Activated naive CD8-positive, alpha-beta T cell (primary cell): Measurements from ENCODE around the gene SMCHD1.
"Not testable (repeated sequence)": the region's sequence is repeated elsewhere in the genome, so short reads cannot be mapped to it uniquely, and the experiment has no call there.

Experiments
- H3K27ac Mint-ChIP-seq: one replicate; pipeline ENCODE4 v1.8.0; 2021; ENCODE audit warnings: mixed read lengths
- H3K27me3 Mint-ChIP-seq: one replicate; pipeline ENCODE4 v1.8.0; 2021; ENCODE audit warnings: mixed read lengths
- H3K36me3 Mint-ChIP-seq: one replicate; pipeline ENCODE4 v1.8.0; 2021; ENCODE audit warnings: mixed read lengths
- H3K4me1 Mint-ChIP-seq: one replicate; pipeline ENCODE4 v1.8.0; 2021; ENCODE audit warnings: low read depth, mixed read lengths
- H3K4me3 Mint-ChIP-seq: one replicate; pipeline ENCODE4 v1.8.0; 2021; ENCODE audit warnings: mild to moderate bottlenecking, mixed read lengths
- H3K9me3 Mint-ChIP-seq: one replicate; pipeline ENCODE4 v1.8.0; 2021; ENCODE audit warnings: low read depth, mixed read lengths

Gene SMCHD1

DNA sequence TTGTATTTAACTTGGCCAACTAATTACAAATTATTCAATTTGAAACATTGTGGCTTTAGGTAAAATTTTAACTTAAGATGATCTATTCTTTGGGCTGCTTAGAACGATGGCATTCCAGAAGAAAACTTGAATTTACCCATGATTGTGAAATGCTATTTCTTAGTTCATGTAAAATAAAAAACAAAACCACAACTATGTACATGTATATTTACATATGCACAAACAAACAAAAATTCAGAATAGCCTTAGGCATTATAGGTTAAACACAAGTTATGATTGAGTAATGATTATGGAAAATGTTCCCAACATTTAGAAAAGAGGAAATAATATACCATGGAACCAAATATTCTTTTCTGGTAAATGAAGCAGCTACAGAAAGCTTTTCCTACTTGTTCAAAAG is 3.5 kb upstream of the SMCHD1 start:
- H3K27me3 Mint-ChIP-seq: no peaks in the 10 kb centered on the region
- no peak overlapping the region for H3K27ac Mint-ChIP-seq
- H3K36me3 Mint-ChIP-seq: no peaks in the 10 kb centered on the region
- H3K4me1 Mint-ChIP-seq: peaks cover 28% of the 10 kb centered on the region
- H3K4me3 Mint-ChIP-seq: no peak overlapping the region
- H3K9me3 Mint-ChIP-seq: no peaks in the 10 kb centered on the region

DNA sequence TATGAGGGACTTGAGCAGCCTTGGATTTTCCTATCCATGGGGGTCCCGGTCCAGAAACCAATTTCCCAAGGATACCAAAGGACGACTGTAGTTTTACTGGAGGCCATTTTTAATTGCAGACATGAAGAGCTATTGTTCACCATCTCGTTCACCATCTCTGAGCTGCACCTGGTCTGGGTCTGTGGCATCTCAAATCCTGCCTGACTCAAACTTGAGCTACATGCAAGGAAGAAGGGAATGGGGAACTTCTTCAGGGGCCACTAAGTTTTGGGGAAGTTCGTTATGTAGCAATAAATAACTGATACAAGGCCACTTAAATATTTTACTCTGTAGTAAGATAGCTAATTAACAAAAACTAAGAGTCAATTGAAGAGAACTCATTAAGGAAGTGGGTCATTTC is 2.1 kb upstream of the SMCHD1 start:
- Mint-ChIP-seq H3K27ac (no peak overlapping the region), H3K36me3 (no peaks in the 10 kb centered on the region), H3K9me3 (no peaks in the 10 kb centered on the region), H3K27me3 (no peaks in the 10 kb centered on the region), H3K4me1 (peaks cover 34% of the 10 kb centered on the region), H3K4me3 (peak overlapping the region; percentile 91)

GRCh38 chr18:2654169-2654927 is 1.2 kb upstream of the SMCHD1 start:
- no peaks in the 10 kb centered on the region for H3K27me3 Mint-ChIP-seq
- H3K4me3 Mint-ChIP-seq: peak overlapping the region; percentile 91
- H3K27ac Mint-ChIP-seq: peak overlapping the region; percentile 98
- H3K9me3 Mint-ChIP-seq: no peaks in the 10 kb centered on the region
- H3K36me3 Mint-ChIP-seq: no peaks in the 10 kb centered on the region
- H3K4me1 Mint-ChIP-seq: peaks cover 38% of the 10 kb centered on the region

DNA sequence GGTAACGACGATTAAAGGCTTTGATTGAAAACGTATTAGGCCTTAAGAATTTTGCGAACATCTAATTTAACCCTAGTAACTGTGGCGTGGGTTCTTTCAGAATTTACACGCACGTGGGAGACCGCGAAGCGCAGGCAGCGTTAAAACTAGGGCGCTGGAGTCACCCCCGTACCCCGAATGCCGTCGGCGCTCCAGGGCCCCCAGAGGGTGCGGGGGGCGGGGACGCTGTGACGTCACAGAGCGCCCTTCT is 673 bp upstream of the SMCHD1 start:
- Mint-ChIP-seq H3K36me3 (no peaks in the 10 kb centered on the region), H3K9me3 (no peaks in the 10 kb centered on the region), H3K4me1 (peaks cover 43% of the 10 kb centered on the region), H3K27me3 (no peaks in the 10 kb centered on the region), H3K27ac (peak overlapping the region; percentile 98), H3K4me3 (peak overlapping the region; percentile 91)

- Mint-ChIP-seq H3K4me3 (peak overlapping the region; percentile 90), H3K27me3 (no peaks in the 10 kb centered on the region), H3K4me1 (peaks cover 46% of the 10 kb centered on the region), H3K36me3 (peaks cover 2% of the 10 kb centered on the region), H3K9me3 (no peaks in the 10 kb centered on the region), H3K27ac (peak overlapping the region; percentile 93)
Observed at GRCh38 chr18:2655954-2656236, 369 bp downstream of the SMCHD1 start.

DNA sequence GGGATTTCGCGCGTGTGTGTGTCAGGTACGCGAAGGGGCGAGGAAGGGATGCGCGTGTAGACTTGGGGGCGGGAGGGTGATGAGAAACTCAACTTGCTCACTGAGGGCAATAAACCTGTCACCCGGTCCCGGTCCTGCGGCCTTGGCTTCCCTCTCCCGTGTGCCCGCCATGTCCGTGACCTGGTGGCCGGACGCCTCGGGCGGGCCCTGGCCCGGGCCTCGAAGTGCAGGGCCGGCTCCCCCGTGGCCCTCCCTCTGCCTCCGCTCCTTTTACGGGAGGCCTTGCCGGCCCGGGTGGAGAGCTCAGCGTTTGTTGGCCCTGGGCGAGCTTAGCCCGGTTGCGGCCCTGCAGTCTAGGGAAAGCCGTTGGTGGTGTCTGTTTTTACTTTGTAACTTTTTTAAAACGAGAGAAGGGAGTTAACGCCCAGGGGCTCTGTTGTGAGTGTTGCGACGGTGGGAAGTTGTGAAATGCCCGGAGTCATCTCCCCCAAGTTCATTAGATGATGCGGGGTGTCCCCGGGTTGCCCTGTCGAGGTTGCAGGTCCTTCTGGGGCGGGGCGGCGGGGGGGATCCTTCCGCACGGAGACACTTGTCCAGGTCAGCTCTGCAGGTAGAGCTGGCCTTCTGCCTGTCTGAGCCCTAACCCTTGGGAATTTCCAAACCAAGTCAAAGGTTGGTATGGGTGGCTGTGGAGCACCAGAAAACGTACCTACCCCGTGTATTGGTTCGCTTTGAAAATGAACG is 883 bp downstream of the SMCHD1 start:
- Mint-ChIP-seq H3K27me3 (no peaks in the 10 kb centered on the region), H3K4me3 (peak overlapping the region; percentile 90), H3K4me1 (peaks cover 45% of the 10 kb centered on the region), H3K9me3 (no peaks in the 10 kb centered on the region), H3K36me3 (peaks cover 4% of the 10 kb centered on the region), H3K27ac (peak overlapping the region; percentile 93)

GRCh38 chr18:2656981-2657512 is 1.5 kb downstream of the SMCHD1 start:
- Mint-ChIP-seq H3K4me3 (peak overlapping the region; percentile 90), H3K4me1 (peaks cover 45% of the 10 kb centered on the region), H3K36me3 (peaks cover 6% of the 10 kb centered on the region), H3K27ac (peak overlapping the region; percentile 93), H3K27me3 (no peaks in the 10 kb centered on the region), H3K9me3 (no peaks in the 10 kb centered on the region)

GRCh38 chr18:2657788-2658458 is 2.4 kb downstream of the SMCHD1 start:
- H3K27ac Mint-ChIP-seq: peak overlapping the region; percentile 95
- H3K36me3 Mint-ChIP-seq: peaks cover 6% of the 10 kb centered on the region
- no peaks in the 10 kb centered on the region for H3K9me3 Mint-ChIP-seq
- peaks cover 52% of the 10 kb centered on the region for H3K4me1 Mint-ChIP-seq
- H3K27me3 Mint-ChIP-seq: no peaks in the 10 kb centered on the region
- H3K4me3 Mint-ChIP-seq: peak overlapping the region; percentile 90

DNA sequence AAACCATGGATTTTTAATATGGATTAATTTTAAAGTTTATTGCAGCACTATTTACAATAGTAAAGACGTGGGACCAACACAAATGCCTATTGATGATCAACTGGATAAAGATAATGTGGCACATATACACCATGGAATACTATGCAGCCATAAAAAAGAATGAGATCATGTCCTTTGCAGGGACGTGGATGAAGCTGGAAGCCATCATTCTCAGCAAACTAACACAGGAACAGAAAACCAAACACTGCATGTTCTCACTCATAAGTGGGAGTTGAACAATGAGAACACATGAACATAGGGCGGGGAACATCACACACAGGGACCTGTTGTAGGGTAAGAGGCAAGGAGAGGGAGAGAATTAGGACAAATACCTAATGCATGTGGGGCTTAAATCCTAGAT is 5.3 kb downstream of the SMCHD1 start:
- H3K27me3 Mint-ChIP-seq, H3K36me3 Mint-ChIP-seq, H3K9me3 Mint-ChIP-seq: not testable (repeated sequence)
- Mint-ChIP-seq H3K4me3 (peak overlapping the region; percentile 59), H3K4me1 (peaks cover 61% of the 10 kb centered on the region), H3K27ac (peak overlapping the region; percentile 69)

DNA sequence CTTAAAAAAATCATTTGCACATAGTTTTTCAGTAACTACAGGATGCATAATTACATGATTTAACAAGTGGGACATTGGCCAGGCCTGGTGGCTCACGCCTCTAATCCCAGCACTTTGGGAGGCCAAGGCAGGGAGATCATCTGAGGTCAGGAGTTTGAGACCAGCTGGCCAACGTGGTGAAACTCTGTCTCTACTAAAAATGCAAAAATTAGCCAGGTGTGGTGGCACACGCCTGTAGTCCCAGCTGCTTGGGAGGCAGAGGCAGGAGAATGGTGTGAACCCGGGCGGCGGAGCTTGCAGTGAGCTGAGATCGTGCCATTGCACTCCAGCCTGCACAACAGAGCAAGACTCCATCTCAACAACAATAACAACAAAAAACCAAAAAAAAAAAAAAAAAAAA is 6.8 kb downstream of the SMCHD1 start:
- not testable (repeated sequence) for H3K27ac Mint-ChIP-seq, H3K27me3 Mint-ChIP-seq, H3K9me3 Mint-ChIP-seq
- Mint-ChIP-seq H3K36me3 (peaks cover 16% of the 10 kb centered on the region), H3K4me3 (peak overlapping the region; percentile 17), H3K4me1 (peaks cover 72% of the 10 kb centered on the region)

DNA sequence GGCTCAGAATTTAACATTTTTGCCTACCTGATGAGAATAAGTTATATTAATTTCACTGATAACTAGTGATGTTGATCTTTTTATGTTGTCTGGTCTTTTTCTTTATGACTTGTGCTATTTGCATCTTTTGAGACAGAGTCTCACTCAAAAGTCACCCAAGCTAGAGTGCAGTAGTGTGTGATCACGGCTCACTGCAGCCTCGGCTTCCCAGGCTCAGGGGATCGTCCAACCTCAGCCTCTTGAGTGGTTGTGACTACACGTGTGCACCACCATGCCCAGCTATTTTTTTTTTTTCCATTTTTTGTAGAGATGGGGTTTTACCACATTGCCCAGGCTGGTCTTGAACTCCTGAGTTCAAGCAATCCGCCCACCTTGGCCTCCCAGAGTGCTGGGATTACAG is 7.5 kb downstream of the SMCHD1 start:
- H3K27ac Mint-ChIP-seq: peak overlapping the region; percentile 75
- H3K36me3 Mint-ChIP-seq: peaks cover 16% of the 10 kb centered on the region
- H3K4me1 Mint-ChIP-seq: peaks cover 73% of the 10 kb centered on the region
- no peaks in the 10 kb centered on the region for H3K9me3 Mint-ChIP-seq
- peak overlapping the region; percentile 75 for H3K4me3 Mint-ChIP-seq
- H3K27me3 Mint-ChIP-seq: no peaks in the 10 kb centered on the region

DNA sequence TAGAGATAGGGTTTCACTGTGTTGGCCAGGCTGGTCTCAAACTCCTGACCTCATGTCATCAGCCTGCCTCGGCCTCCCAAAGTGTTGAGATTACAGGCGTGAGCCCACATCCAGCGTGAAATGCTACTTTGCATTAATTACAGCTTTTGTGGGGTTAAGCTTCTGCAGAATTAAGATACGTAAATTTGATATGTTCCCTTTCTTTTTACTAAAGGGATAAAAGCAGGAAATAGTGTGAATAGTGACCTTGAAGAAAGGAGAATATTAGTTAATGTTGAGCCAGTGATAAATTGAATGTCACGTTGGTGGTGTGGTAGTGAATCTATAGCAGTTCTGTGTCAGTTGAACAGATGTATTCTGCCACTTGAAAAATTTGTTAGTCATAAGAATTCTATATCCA is 16.9 kb downstream of the SMCHD1 start:
- Mint-ChIP-seq H3K4me3 (no peak overlapping the region), H3K9me3 (no peaks in the 10 kb centered on the region), H3K27ac (peak overlapping the region; percentile 80), H3K36me3 (peaks cover 26% of the 10 kb centered on the region), H3K4me1 (peaks cover 66% of the 10 kb centered on the region), H3K27me3 (no peaks in the 10 kb centered on the region)

DNA sequence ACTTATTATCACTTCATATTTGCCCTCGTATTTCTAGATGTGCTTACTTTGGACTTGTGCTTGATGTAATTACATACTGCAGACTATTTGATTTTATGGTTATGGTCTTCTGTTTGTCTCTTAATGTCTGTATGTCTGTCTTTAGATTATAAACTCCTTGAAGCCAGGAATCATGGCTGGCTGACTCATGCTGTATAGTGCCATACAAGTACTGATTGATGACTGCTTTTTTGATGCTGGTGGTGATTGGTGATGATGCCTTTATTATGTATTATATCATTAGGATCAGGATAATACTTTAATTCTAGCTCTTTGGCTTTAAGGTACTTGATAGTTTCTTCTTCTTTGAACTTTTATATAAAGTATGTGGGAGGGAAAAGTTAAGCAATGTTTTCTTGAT is 17.3 kb downstream of the SMCHD1 start:
- H3K9me3 Mint-ChIP-seq: no peaks in the 10 kb centered on the region
- H3K4me3 Mint-ChIP-seq: no peak overlapping the region
- H3K36me3 Mint-ChIP-seq: peaks cover 27% of the 10 kb centered on the region
- H3K4me1 Mint-ChIP-seq: peaks cover 66% of the 10 kb centered on the region
- H3K27ac Mint-ChIP-seq: peak overlapping the region; percentile 80
- no peaks in the 10 kb centered on the region for H3K27me3 Mint-ChIP-seq

- H3K9me3 Mint-ChIP-seq, H3K27ac Mint-ChIP-seq, H3K4me3 Mint-ChIP-seq, H3K27me3 Mint-ChIP-seq: not testable (repeated sequence)
- Mint-ChIP-seq H3K4me1 (peaks cover 70% of the 10 kb centered on the region), H3K36me3 (peaks cover 19% of the 10 kb centered on the region)
Observed at GRCh38 chr18:2678933-2679332, 23.4 kb downstream of the SMCHD1 start.

GRCh38 chr18:2680216-2680792 is 24.8 kb downstream of the SMCHD1 start:
- no peak overlapping the region for H3K4me3 Mint-ChIP-seq
- H3K36me3 Mint-ChIP-seq: peaks cover 20% of the 10 kb centered on the region
- peak overlapping the region; percentile 92 for H3K27ac Mint-ChIP-seq
- peaks cover 64% of the 10 kb centered on the region for H3K4me1 Mint-ChIP-seq
- H3K9me3 Mint-ChIP-seq: no peaks in the 10 kb centered on the region
- H3K27me3 Mint-ChIP-seq: no peaks in the 10 kb centered on the region
